HepG2 (cell line): ENCODE results near the gene GPC4. TPM values are rescaled to one million over a fixed set of nuclear protein-coding genes. Genes with fewer than 3 reads are reported as not detected.

Experiments used
- polyA plus RNA-seq, 8 experiments: library from polyadenylated mRNA; depleted of rRNA in 3 of 8; stranded (reverse) in 7 of 8; unstranded in 1 of 8; fragments of >200 nt; fragmentation: Illumina TruSeq in 4 of 8; extraction: Trizol in 4 of 8; gene quantifications; 2 replicates each; pipeline versions ENCODE4 v1.2.1 to v1.2.3, GENCODE V29; 2011 to 2016; ENCODE audit warnings: low read depth in 4 of 8, missing spikeins in 1 of 8, mixed read lengths in 1 of 8; ENCODE audit not compliant: insufficient read depth in 1 of 8
- total RNA-seq, 5 experiments: library from RNA; depleted of rRNA; stranded (reverse); fragments of >200 nt; fragmentation: Illumina TruSeq; extraction: Trizol; gene quantifications; 2 replicates each; pipeline ENCODE4 v1.2.3, GENCODE V29; 2016; ENCODE audit warnings: low read depth in 1 of 5

GPC4 gene
- total and polyA plus RNA-seq, 2 of the 13 experiments (the other 11 are each of a cell fraction or from before 2014, with no cell fraction given): 0.29 to 0.38 TPM

Other genes starting within 250 kb of the GPC4 start
- gene TFDP3, start 197.1 kb downstream of the GPC4 start, total RNA-seq (2016; rRNA removed; fragmentation: Illumina TruSeq; extraction: Trizol): not detected in 2 replicates
- not detected in 2 replicates for gene TFDP3, start 197.1 kb downstream of the GPC4 start, polyA plus RNA-seq (2011; rRNA removed)